HL-60 (cell line): ENCODE measurements around the gene RNF141.

Experiments
- DNase-seq, 2 experiments: peaks; one replicate each; pipeline ENCODE4 v3.0.0-alpha.2; 2010 to 2020; ENCODE audit warnings: low read depth in 1 of 2, low spot score in 1 of 2
- H3K27ac ChIP-seq: fragments of 250-450 bp; sonication (Bioruptor Pico); replicated peaks from 2 replicates; pipeline ENCODE4 v1.5.1; 2020; ENCODE audit warnings: mild to moderate bottlenecking, moderate library complexity
- H3K27me3 ChIP-seq: fragments of 250-450 bp; sonication (Bioruptor Pico); 2 replicates; pipeline ENCODE4 v1.5.1; 2021; ENCODE audit warnings: mild to moderate bottlenecking, moderate library complexity; ENCODE audit not compliant: insufficient read depth, poor library complexity, severe bottlenecking
- H3K4me3 ChIP-seq: replicated peaks from 2 replicates; pipeline ENCODE4 v1.5.1; 2011; ENCODE audit warnings: mild to moderate bottlenecking, control low read depth, low read length; ENCODE audit not compliant: insufficient read depth
- CTCF ChIP-seq: IDR thresholded peaks from one replicate; pipeline ENCODE4 v1.5.1; 2011; ENCODE audit warnings: low read length, control low read depth, inconsistent platforms; ENCODE audit not compliant: insufficient read depth
- GABPA ChIP-seq: IDR thresholded peaks from 2 replicates; pipeline ENCODE4 v1.6.1; 2012; ENCODE audit warnings: low read depth
- POLR2AphosphoS5 ChIP-seq: IDR thresholded peaks from 2 replicates; pipeline ENCODE4 v1.6.1; 2012; ENCODE audit warnings: low read depth
- REST ChIP-seq: IDR thresholded peaks from 2 replicates; pipeline ENCODE4 v1.6.1; 2012; ENCODE audit warnings: low read depth; ENCODE audit not compliant: insufficient replicate concordance
- SPI1 ChIP-seq: IDR thresholded peaks from 2 replicates; pipeline ENCODE4 v1.6.1; 2012; ENCODE audit warnings: low read depth, mild to moderate bottlenecking, borderline replicate concordance

RNF141 gene

GRCh38 chr11:10500757-10501684 lies 40.0 kb downstream of the RNF141 start:
- DNase-seq, result no peak
- Histone ChIP-seq H3K27me3 (no peaks in the 10 kb centered on the region), H3K27ac (no peak overlapping the region), H3K4me3 (no peak overlapping the region)
- no peak for TF ChIP-seq GABPA
- TF ChIP-seq POLR2AphosphoS5, result no peak
- TF ChIP-seq SPI1, result no peak
- no peak for TF ChIP-seq CTCF
- no peak for TF ChIP-seq REST

- TF ChIP-seq SPI1, result no peak
- TF ChIP-seq REST, result no peak
- 0 out of 2 replicates have a peak, but pooled peaks have one; percentile 27 for TF ChIP-seq POLR2AphosphoS5
- no peak overlapping the region for H3K4me3 ChIP-seq
- no peak for DNase-seq
- H3K27ac ChIP-seq, result no peak overlapping the region
- H3K27me3 ChIP-seq, result no peaks in the 10 kb centered on the region
These were observed 40.9 kb downstream of the RNF141 start for GRCh38 chr11:10499874-10500601.

- no peaks in the 10 kb centered on the region for H3K27me3 ChIP-seq
- TF ChIP-seq POLR2AphosphoS5, result no peak
- TF ChIP-seq CTCF, result no peak
- TF ChIP-seq REST, result no peak
- TF ChIP-seq GABPA, result no peak
- TF ChIP-seq SPI1, result no peak
- DNase-seq, result no peak
- no peak overlapping the region for H3K4me3 ChIP-seq
- no peak overlapping the region for H3K27ac ChIP-seq
These were observed 41.5 kb downstream of the RNF141 start for GRCh38 chr11:10499452-10499851.
